ENCODE measurements around the gene CELF2. TPM values are rescaled to one million over a fixed set of nuclear protein-coding genes. Genes with fewer than 3 reads are reported as not detected.

CELF2 gene
- total and polyA plus RNA-seq, 2 experiments from 2014 or later: 16.6 to 26.9 TPM

- Histone ChIP-seq H3K9me2 (replicated peaks; ENCODE audit: insufficient read depth) (no peaks in the 10 kb centered on the region), H3K4me2 (no peak overlapping the region), H3K27me3 (peaks cover 31% of the 10 kb centered on the region), H3K4me1 (ENCODE audit: insufficient read depth) (no peaks in the 10 kb centered on the region), H3K9me3 (ENCODE audit: low read depth) (no peaks in the 10 kb centered on the region), H2AFZ (no peak overlapping the region), H3K4me3 (no peak overlapping the region), H4K20me1 (ENCODE audit: insufficient read depth, poor library complexity, severe bottlenecking) (no peaks in the 10 kb centered on the region), H3K36me3 (replicated peaks; ENCODE audit: insufficient read depth, low read depth) (no peaks in the 10 kb centered on the region), H3K79me2 (no peaks in the 10 kb centered on the region), H3K27ac (no peak overlapping the region)
- DNase-seq (ENCODE audit: low spot score): no peak
- TF ChIP-seq EZH2phosphoT487 (IDR thresholded peaks at IDR 0.05; ENCODE audit: low read depth, severe bottlenecking, unreplicated experiment) (no peak), EZH2 (IDR thresholded peaks at IDR 0.05; ENCODE audit: borderline replicate concordance) (no peak), CTCF (IDR thresholded peaks at IDR 0.05; ENCODE audit: poor library complexity) (no peak)
- 56% methylated on average over 3 of the region's 3 CpGs for WGBS (ENCODE audit: low lambda C conversion rate, missing lambda C conversion rate)
Observed at GRCh38 chr10:11002916-11003315, 14.8 kb upstream of the CELF2 start.

GRCh38 chr10:11003679-11004078 is 14.0 kb upstream of the CELF2 start:
- TF ChIP-seq EZH2phosphoT487 (IDR thresholded peaks at IDR 0.05; ENCODE audit: low read depth, severe bottlenecking, unreplicated experiment): no peak
- TF ChIP-seq CTCF (IDR thresholded peaks at IDR 0.05; ENCODE audit: poor library complexity): no peak
- TF ChIP-seq EZH2 (IDR thresholded peaks at IDR 0.05; ENCODE audit: borderline replicate concordance): no peak
- WGBS (ENCODE audit: low lambda C conversion rate, missing lambda C conversion rate): 90% methylated on average over 4 of the region's 4 CpGs

GRCh38 chr10:11004144-11005077 is 13.3 kb upstream of the CELF2 start:
- no peak for DNase-seq (ENCODE audit: low spot score)
- H3K4me1 ChIP-seq (ENCODE audit: insufficient read depth): no peaks in the 10 kb centered on the region

More at GRCh38 chr10:11003679-11004078, 14.0 kb upstream of the CELF2 start:
- H3K36me3 ChIP-seq (replicated peaks; ENCODE audit: insufficient read depth, low read depth): no peaks in the 10 kb centered on the region
- H3K27me3 ChIP-seq: peaks cover 35% of the 10 kb centered on the region
- H3K9me3 ChIP-seq (ENCODE audit: low read depth): no peaks in the 10 kb centered on the region
- no peak overlapping the region for H2AFZ ChIP-seq
- no peak for DNase-seq (ENCODE audit: low spot score)
- H3K27ac ChIP-seq: no peak overlapping the region
- H3K9me2 ChIP-seq (replicated peaks; ENCODE audit: insufficient read depth): no peaks in the 10 kb centered on the region
- H3K79me2 ChIP-seq: no peaks in the 10 kb centered on the region
- H3K4me3 ChIP-seq: no peak overlapping the region
- no peaks in the 10 kb centered on the region for H4K20me1 ChIP-seq (ENCODE audit: insufficient read depth, poor library complexity, severe bottlenecking)
- no peak overlapping the region for H3K4me2 ChIP-seq
- H3K4me1 ChIP-seq (ENCODE audit: insufficient read depth): no peaks in the 10 kb centered on the region

More at GRCh38 chr10:11004144-11005077, 13.3 kb upstream of the CELF2 start:
- no peaks in the 10 kb centered on the region for H3K36me3 ChIP-seq (replicated peaks; ENCODE audit: insufficient read depth, low read depth)
- no peak overlapping the region for H2AFZ ChIP-seq
- no peaks in the 10 kb centered on the region for H3K79me2 ChIP-seq
- no peaks in the 10 kb centered on the region for H4K20me1 ChIP-seq (ENCODE audit: insufficient read depth, poor library complexity, severe bottlenecking)
- H3K4me3 ChIP-seq: no peak overlapping the region
- no peaks in the 10 kb centered on the region for H3K9me3 ChIP-seq (ENCODE audit: low read depth)
- peaks cover 35% of the 10 kb centered on the region for H3K27me3 ChIP-seq
- H3K9me2 ChIP-seq (replicated peaks; ENCODE audit: insufficient read depth): no peaks in the 10 kb centered on the region
- 91% methylated on average over 15 of the region's 15 CpGs for WGBS (ENCODE audit: low lambda C conversion rate, missing lambda C conversion rate)
- no peak overlapping the region for H3K4me2 ChIP-seq
- no peak for TF ChIP-seq EZH2 (IDR thresholded peaks at IDR 0.05; ENCODE audit: borderline replicate concordance)
- TF ChIP-seq CTCF (IDR thresholded peaks at IDR 0.05; ENCODE audit: poor library complexity): no peak
- no peak for TF ChIP-seq EZH2phosphoT487 (IDR thresholded peaks at IDR 0.05; ENCODE audit: low read depth, severe bottlenecking, unreplicated experiment)
- H3K27ac ChIP-seq: no peak overlapping the region

Measured in hepatocyte (in vitro differentiated cells).